Subcutaneous preadipocyte (primary cell): ENCODE measurements around the gene CFD. TPM values are rescaled to one million over a fixed set of nuclear protein-coding genes. Genes with fewer than 3 reads are reported as not detected.
A peak's percentile ranks its signal among the peaks of the same experiment; 100 is the strongest.

ENCODE experiments used
- small RNA-seq: library from RNA; depleted of rRNA; stranded (forward); fragments of <200 nt; gene quantifications from one replicate; pipeline ENCODE3, GENCODE V24; 2012
- total RNA-seq: library from RNA; depleted of rRNA; stranded (reverse); fragments of >200 nt; gene quantifications from 2 replicates; pipeline ENCODE4 v1.2.3, GENCODE V29; 2012

CFD gene
- total RNA-seq, result 8.0 and 144 TPM in 2 replicates

GRCh38 chr19:858868-859843 lies at the start of gene CFD:
TSS of gene CFD (plus strand) at chr19:859664. CDS start at chr19:859690, 26 bp downstream.

GRCh38 chr19:821825-822503 lies 37.5 kb upstream of the CFD start, which contains the start of gene PLPPR3:
TSS of gene PLPPR3 (minus strand) at chr19:821955. CDS start at chr19:821559, 396 bp downstream.

GRCh38 chr19:827710-828321 lies 31.6 kb upstream of the CFD start, which contains the start of gene AZU1:
TSS of gene AZU1 (plus strand) at chr19:827837. CDS start at chr19:827847, 10 bp downstream.

GRCh38 chr19:840519-841206 lies 18.8 kb upstream of the CFD start, which contains the start of gene PRTN3:
TSS of gene PRTN3 (plus strand) at chr19:840999. CDS start at chr19:841009, 10 bp downstream.

GRCh38 chr19:852136-853013 lies 7.1 kb upstream of the CFD start, which contains the start of gene ELANE:
TSS of gene ELANE (plus strand) at chr19:852303. CDS start at chr19:852329, 26 bp downstream.

GRCh38 chr19:892894-893689 lies 33.6 kb downstream of the CFD start, which contains the start of the genes MED16 and RNU6-9:
TSS of gene MED16 (minus strand) at chr19:893187. CDS start at chr19:891131, 2,056 bp downstream.
TSS of gene RNU6-9 (plus strand) at chr19:893484.

Small RNAs within 50 kb of the gene (small RNA-seq; reads per million reads assigned to genes)
- not detected for gene MIR3187
- gene RNU6-9, result 5.8 reads per million, percentile 93 among the genes with 10 or more reads in this experiment

Other genes with a start within 250 kb of the CFD start
- 27.6 and 34.6 TPM in 2 replicates for gene POLRMT, start 226.1 kb upstream of the CFD start, total RNA-seq
- not detected in 2 replicates for gene FGF22, start 219.8 kb upstream of the CFD start, total RNA-seq
- gene RNF126, start 196.4 kb upstream of the CFD start, total RNA-seq, result 37.5 and 48.5 TPM in 2 replicates
- 29.9 and 33.8 TPM in 2 replicates for gene FSTL3, start 183.3 kb upstream of the CFD start, total RNA-seq
- not detected in 2 replicates for gene PRSS57, start 164.2 kb upstream of the CFD start, total RNA-seq
- 2.5 and 9.9 TPM in 2 replicates for gene PALM, start 150.7 kb upstream of the CFD start, total RNA-seq
- gene MISP, start 108.6 kb upstream of the CFD start, total RNA-seq, result 0.20 TPM in 1 of 2 replicates, not detected in the other
- gene PTBP1, start 62.2 kb upstream of the CFD start, total RNA-seq, result 133 and 189 TPM in 2 replicates
- gene PLPPR3, start 37.7 kb upstream of the CFD start, total RNA-seq, result not detected in 2 replicates
- not detected in 2 replicates for gene AZU1, start 31.8 kb upstream of the CFD start, total RNA-seq
- not detected in 2 replicates for gene PRTN3, start 18.7 kb upstream of the CFD start, total RNA-seq
- gene ELANE, start 7.4 kb upstream of the CFD start, total RNA-seq, result 0.20 and 0.37 TPM in 2 replicates
- gene MED16, start 33.5 kb downstream of the CFD start, total RNA-seq, result 24.3 and 25.0 TPM in 2 replicates
- gene RNU6-9, start 33.8 kb downstream of the CFD start, total RNA-seq, result not detected in 2 replicates
- gene R3HDM4, start 53.6 kb downstream of the CFD start, total RNA-seq, result 23.1 and 25.7 TPM in 2 replicates
- gene KISS1R, start 57.7 kb downstream of the CFD start, total RNA-seq, result not detected in 2 replicates
- 18.4 and 33.2 TPM in 2 replicates for gene ARID3A, start 66.4 kb downstream of the CFD start, total RNA-seq
- gene WDR18, start 124.7 kb downstream of the CFD start, total RNA-seq, result 68.0 and 80.9 TPM in 2 replicates
- gene GRIN3B, start 140.8 kb downstream of the CFD start, total RNA-seq, result under 0.01 and 0.20 TPM in 2 replicates
- 68.3 and 80.5 TPM in 2 replicates for gene TMEM259, start 161.5 kb downstream of the CFD start, total RNA-seq
- gene RNU6-2, start 161.9 kb downstream of the CFD start, total RNA-seq, result not detected in 2 replicates
- gene CNN2, start 166.9 kb downstream of the CFD start, total RNA-seq, result 122 and 131 TPM in 2 replicates
- 4.0 and 4.3 TPM in 2 replicates for gene ABCA7, start 180.4 kb downstream of the CFD start, total RNA-seq
- 0.78 and 1.5 TPM in 2 replicates for gene ARHGAP45, start 207.5 kb downstream of the CFD start, total RNA-seq
- 84.5 and 113 TPM in 2 replicates for gene POLR2E, start 235.7 kb downstream of the CFD start, total RNA-seq
- 326 and 402 TPM in 2 replicates for gene GPX4, start 244.3 kb downstream of the CFD start, total RNA-seq